Measurements from ENCODE around the gene C6orf52. TPM values are rescaled to one million over a fixed set of nuclear protein-coding genes. Genes with fewer than 3 reads are reported as not detected.
"Not testable (repeated sequence)": the region's sequence is repeated elsewhere in the genome, so short reads cannot be mapped to it uniquely, and the experiment has no call there.

C6orf52 gene
- not detected for total RNA-seq

DNA sequence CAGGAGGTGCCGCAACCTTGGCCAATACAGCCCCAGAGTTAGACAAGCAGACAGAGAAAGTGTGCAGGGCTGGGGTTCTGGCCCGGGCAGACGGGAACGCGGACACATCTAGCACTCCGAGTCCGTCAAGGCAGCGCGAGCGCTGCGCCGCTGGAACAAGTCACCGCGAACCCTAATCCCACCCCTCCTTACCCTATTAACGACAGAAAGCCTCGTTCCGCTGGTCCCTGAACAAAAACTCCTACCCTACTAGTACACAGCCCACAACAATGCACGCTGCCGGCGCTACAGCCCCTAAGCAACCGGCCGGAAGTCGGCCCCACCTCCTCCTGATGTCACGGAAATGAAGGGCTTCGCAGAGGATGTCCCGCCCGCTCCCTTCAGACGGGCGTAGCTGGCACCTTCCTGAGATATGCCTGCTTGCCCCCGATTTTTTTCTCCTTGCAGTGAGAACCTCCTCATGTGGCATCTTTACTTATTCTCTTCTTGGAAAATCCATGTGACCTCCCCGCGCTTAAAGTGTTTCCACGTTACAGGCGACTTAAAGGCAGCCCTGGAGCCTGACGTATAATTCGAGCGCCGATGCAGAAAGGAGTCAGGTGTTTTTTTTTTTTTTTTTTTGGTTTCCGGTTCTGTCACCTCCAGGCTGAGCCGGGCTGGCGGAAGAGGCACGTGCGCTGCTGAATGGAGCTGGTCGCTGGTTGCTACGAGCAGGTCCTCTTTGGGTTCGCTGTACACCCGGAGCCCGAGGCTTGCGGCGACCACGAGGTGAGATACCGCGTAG is at the start of gene C6orf52, which contains the start of gene PAK1IP1:
Gene C6orf52, minus strand, starts transcription at position 315 of the 784 bp plus-strand sequence. CDS start 7,066 bp downstream, outside the sequence.
Gene PAK1IP1, plus strand, starts transcription at position 671 of the 784 bp plus-strand sequence. Its CDS starts 14 bp downstream, at position 685.
- DNase-seq = peak; percentile 91

- DNase-seq = no peak
Measured at GRCh38 chr6:10743515-10743914, 49.1 kb upstream of the C6orf52 start.

- no peak for DNase-seq
Measured at GRCh38 chr6:10742251-10742650, 47.8 kb upstream of the C6orf52 start.

GRCh38 chr6:10741643-10742042 is 47.2 kb upstream of the C6orf52 start:
- not testable (repeated sequence) for DNase-seq

DNA sequence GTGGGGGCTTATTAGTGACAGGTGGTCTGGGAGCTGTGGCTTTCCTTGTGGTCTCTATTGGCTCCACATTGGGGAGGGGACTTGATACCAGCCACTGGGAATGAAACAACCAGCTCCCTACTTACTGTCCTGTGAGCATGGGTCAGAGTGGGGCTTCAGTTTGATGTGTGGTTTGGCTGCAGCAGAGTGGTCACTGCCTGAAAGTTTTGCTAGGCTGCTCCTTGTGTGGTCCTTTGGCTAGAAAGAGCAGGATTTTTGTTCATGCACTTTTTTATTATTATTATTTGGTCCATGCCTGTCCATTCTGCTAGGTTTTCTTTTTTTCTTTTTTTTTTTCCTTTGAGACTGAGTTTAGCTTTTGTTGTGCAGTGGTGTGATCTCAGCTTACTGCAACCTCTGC is 45.6 kb upstream of the C6orf52 start:
- no peak for DNase-seq

- DNase-seq = no peak
Measured at GRCh38 chr6:10736731-10737130, 42.3 kb upstream of the C6orf52 start.

DNA sequence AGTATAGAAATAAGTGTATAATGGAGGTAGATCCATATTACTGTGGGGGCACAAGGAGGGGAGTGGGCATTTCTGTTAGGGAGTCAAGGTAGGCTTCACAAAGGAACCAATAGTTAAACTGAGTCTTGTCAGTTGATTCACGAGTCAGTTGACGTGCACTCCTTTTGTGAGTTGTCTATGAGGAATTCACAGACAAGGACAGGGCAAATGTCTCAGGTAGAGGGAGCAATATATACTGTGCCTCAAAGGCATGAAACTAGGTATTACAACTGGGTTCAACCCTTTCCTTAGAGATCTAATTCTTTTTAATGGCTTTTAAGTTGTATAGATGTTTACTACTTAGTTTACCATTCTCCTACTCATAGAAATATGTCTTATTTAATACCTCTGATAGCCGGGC is 39.4 kb upstream of the C6orf52 start:
- no peak for DNase-seq

GRCh38 chr6:10733151-10733715 is 38.8 kb upstream of the C6orf52 start:
- no peak for DNase-seq

DNA sequence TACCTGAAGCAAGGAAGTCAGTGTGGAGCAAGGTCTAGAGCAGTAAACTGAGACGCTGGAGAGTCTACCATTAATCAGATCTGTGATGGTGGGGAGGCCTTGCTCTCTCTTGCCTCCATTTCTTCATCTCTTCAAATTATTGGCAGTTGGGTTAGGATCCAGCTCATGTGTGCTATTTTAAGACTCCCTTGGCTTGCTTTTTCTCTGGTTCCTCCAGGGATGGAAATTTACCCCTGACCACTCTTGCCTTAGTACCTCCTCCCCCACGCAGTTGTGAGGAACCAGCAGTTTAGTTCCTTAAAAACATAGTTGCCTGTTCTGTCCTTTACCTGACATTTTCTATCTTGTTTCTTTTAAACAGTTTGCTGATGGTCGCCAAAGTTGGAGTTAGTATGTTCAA is 35.8 kb upstream of the C6orf52 start:
- no peak for DNase-seq

- DNase-seq = no peak
Measured at GRCh38 chr6:10725716-10726115, 31.3 kb upstream of the C6orf52 start.

DNA sequence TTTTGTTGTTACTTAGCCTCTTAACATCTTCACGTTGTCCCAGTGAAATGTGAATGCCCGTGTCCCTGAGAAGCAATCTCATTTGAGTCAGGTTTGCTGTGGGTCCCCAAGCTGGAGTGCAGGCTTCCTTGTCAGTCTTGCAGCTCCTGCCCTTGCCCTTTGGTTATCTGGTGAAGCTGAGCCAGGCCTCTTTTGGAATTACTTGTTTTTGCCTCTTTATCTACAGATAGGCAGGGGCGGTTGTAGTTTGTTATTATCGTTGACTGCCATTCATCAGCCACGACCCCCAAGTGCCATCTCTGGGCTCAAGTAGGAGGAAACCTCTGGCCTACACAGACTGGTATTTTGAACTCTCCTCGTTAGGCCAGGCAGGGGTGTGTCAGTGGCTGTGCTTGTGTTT is 30.6 kb upstream of the C6orf52 start:
- DNase-seq = no peak

DNA sequence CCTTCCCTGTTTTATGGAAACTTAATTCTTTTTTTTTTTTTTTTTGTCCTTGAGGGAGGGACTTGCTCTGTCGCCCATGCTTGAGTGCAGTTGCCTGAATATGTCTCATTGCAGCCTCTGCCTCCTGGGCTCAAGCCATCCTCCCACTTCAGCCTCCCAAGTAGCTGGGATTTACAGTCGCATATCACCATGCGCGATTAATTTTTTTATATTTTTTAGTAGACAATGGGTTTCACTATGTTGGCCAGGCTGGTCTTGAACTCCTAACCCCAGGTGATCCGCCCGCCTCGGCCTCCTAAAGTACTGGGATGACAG is 29.1 kb upstream of the C6orf52 start:
- no peak for DNase-seq

DNA sequence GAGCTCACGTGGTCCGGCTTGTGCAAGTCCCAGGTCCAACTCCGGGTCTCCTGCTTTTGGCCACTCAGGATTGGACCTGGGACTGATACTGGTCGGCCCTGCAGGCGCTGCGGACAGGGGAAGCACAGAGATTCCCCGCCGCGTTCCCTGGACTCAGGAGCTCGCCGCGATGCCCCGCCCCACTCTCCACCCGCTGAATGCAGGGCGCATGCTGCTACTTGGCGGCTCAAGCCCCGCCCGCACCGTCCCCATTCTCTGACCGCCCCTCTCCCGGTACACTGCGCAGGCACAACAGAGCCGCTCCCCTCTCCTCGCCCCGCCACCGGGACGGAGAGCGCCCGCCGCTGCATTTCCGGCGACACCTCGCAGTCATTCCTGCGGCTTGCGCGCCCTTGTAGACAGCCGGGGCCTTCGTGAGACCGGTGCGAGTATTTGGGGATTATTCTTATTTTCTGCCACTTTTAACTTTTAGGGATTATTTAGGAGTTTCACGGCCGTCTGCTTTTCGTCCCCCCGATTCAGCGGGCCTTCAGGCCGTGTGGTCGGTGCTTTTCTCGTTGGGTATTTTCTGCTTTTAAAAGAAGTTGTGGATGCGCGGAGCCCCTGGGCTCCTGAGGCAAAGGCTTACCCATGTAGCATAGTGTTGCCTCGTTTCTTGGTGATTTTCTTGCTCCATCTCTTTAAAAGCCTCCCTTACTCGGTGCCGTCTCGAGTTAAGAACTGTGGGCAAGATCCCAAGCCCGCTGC is 28.6 kb upstream of the C6orf52 start, which contains the start of gene TMEM14C:
Gene TMEM14C, plus strand, starts transcription at position 251 of the 747 bp plus-strand sequence. CDS start 1,544 bp downstream, outside the sequence.
- peak; percentile 68 for DNase-seq

DNA sequence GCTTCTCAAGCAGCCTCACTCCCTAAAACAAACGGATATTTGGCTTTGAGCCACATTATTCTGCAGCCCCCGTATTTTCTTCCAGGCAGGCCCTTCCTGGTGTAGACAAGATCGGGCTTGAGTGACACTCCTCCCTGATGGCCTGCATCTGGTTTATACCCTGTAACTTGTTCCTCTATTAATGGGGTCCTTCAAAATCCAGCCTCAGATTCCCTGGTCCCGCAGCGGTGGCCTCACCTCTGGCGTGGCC is 28.1 kb upstream of the C6orf52 start:
- DNase-seq = no peak

DNA sequence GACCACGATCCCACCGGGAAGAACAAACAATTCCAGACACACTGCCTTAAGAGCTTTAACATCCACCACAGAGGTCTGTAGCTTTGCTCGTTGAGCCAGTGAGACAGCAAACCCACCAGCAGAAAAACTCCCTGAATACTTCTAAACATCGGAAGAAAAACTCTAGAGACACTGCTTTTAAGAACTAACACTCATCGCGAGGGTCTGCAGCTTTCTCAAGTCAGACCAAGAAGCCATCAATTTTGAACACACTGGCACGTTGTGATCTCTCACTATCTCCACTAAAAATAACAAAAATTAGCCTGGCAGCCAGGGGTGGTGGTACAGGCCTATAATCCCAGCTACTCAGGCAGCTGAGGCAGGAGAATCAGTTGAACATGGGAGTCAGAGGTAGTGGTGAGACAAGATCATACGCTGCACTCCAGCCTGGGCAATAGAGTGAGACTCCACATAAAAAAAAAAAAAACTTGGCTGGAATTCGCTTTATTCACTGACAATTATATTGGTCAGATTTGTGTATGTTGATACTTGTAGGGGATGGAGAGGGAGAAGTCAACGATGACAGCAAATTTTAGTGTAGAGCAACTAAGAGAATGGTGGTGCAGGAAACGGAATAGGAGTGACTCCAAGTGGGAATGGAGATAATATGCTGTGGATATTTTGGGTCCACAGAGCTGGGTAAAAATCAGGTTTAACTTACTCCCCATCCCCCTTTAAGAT is 27.6 kb upstream of the C6orf52 start:
- no peak for DNase-seq

DNA sequence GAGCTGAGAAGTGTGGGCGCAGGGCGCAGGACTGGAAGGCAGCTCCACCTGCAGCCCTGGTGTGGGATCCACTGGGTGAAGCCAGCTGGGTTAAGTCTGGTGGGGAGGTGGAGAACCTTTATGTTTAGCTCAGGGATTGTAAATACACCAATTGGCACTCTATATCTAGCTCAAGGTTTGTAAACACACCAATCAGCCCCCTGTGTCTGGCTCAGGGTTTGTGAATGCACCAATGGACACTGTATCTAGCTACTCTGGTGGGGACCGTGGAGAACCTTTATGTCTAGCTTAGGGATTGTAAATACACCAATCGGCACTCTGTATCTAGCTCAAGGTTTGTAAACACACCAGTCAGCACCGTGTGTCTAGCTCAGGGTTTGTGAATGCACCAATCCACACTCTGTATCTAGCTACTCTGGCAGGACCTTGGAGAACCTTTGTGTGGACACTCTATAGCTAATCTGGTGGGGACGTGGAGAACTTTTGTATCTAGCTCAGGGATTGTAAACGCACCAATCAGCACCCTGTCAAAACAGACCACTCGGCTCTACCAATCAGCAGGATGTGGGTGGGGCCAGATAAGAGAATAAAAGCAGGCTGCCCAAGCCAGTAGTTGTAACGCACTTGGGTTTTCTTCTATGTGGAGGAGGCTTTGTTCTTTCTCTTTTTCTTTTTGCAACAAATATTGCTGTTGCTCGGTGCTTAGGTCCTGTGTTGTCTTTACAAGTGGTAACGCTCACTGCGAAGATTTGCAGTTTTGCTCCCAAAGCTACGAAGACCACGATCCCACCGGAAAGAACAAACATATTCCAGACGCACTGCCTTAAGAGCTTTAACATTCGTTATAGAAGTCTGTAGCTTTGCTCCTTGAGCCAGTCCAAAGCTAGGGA is 26.8 kb upstream of the C6orf52 start:
- not testable (repeated sequence) for DNase-seq

DNA sequence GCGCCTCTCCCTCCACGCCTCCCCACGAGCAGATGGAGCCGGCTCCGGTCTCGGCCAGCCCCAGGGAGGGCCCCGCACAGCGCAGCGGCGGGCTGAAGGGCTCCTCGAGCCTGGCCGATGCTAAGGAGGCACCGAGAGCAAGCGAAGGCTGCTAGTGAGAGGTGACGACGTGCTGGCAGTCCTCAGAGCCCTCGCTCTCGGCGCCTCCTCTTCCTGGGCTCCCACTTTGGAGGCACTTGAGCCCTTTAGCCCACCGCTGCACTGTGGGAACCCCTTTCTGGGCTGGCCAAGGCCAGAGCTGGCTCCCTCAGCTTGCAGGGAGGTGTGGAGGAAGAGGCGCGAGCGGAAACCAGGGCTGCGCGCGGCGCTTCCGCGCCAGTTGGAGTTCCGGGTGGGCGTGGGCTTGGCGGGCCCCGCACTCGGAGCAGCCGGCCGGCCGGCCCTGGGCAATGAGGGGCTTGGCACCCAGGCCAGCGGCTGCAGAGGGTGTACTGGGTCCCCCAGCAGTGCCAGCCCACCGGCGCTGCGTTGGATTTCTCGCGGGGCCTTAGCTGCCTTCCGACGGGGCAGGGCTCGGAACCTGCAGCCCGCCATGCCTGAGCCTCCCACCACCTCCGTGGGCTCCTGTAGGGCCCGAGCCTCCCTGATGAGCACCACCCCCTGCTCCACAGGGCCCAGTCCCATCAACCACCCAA is 26.0 kb upstream of the C6orf52 start:
- DNase-seq = peak; percentile 34

DNA sequence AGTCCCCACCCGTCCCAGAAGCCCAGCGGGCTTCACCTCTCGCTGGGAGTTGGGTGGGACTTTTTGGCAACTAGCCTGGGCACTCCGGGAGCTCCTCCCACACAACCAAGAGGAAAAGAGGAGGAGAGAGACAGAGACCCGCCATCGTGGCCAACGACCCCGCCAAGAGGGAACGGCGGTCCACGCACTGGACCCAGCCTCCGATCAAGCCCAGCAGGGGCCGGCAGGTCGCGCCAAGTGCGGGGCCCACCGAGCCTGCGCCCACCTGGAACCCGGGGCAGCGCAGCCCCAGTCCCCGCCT is 25.5 kb upstream of the C6orf52 start:
- DNase-seq = no peak

DNA sequence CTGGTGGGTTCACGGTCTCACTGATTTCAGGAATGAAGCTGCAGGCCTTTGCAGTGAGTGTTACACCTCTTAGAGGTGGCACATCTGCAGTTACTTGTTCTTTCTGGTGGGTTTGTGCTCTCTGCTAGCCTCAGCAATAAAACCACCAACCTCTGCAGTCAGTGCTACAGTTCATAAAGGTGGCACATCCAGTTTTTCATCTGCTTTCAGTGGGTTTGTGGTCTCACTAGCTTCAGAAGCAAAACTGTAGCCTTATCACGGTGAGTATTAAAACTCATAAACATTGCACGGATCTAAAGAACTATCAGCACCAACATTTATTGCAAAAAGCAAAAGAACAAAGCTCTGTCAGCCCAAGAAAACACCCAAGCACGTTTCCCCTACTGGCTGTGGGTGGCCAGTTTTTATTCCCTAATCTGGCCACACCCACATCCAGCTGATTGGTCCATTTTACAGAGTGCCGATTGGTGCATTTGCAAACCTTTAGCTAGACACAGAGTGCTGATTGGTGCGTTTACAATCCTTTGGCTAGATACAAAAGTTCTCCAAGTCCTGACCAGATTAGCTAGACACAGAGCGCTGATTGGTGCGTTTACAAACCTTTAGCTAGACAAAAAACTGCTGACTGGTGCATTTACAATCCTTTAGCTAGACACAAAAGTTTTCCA is 25.0 kb upstream of the C6orf52 start:
- DNase-seq = no peak

- no peak for DNase-seq
Measured at GRCh38 chr6:10713962-10714361, 19.5 kb upstream of the C6orf52 start.

DNA sequence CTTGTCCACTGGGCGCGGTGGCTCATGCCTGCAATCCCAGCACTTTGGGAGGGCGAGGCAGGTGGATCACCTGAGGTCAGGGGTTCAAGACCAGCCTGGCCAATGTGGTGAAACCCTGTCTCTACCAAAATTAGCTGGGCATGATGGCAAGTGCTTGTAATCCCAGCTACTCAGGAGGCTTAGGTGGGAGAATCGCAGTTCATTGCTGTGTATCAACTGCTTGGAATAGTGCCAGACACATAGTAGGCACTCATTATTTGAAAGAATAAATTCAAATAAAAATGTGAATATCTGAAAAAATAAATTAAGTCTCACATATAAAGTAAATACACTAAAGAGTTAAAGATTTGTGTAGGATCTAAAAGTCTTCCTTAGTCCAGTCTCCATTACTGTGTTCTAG is 2.2 kb upstream of the C6orf52 start:
- DNase-seq = no peak

Measured in effector CD4-positive, alpha-beta T cell (primary cell).